Common myeloid progenitor, CD34-positive (primary cell): ENCODE measurements around the gene ATP4B.

ENCODE experiments used
- CTCF ChIA-PET: fragments of 350-600 bp; sonication (Branson Sonifier 250); formaldehyde crosslinking; loops from one replicate; lab custom pipeline; 2021; ENCODE audit warnings: antibody characterized with exemption; lab: Charles Lee
- POLR2A ChIA-PET: fragments of 350-600 bp; sonication (Branson Sonifier 250); formaldehyde crosslinking; loops from one replicate; lab custom pipeline; 2021; ENCODE audit warnings: antibody characterized with exemption; lab: Charles Lee
- DNase-seq, 3 donors: peaks; one replicate each; pipeline versions ENCODE4 v3.0.0 to v3.0.0-alpha.2; 2013
- H3K27ac ChIP-seq, 2 experiments: 1 replicate in 1 of 2; 2 replicates in 1 of 2; pipeline ENCODE4 v1.7.0; 2013; ENCODE audit warnings: inconsistent platforms in 2 of 2, low read length in 2 of 2, mild to moderate bottlenecking in 2 of 2, low read depth in 1 of 2, moderate library complexity in 1 of 2; ENCODE audit not compliant: severe bottlenecking in 2 of 2, insufficient read depth in 1 of 2, poor library complexity in 1 of 2
- H3K27me3 ChIP-seq, 5 experiments: replicated peaks in 2 of 5; 1 replicate in 3 of 5; 2 replicates in 2 of 5; pipeline versions ENCODE4 v1.6.1 to v1.7.0; 2013; ENCODE audit warnings: low read length in 4 of 5, mild to moderate bottlenecking in 2 of 5, moderate library complexity in 2 of 5, inconsistent platforms in 1 of 5; ENCODE audit not compliant: insufficient read depth in 5 of 5, control insufficient read depth in 4 of 5
- H3K36me3 ChIP-seq, 4 experiments: 1 replicate in 2 of 4; 2 replicates in 2 of 4; pipeline versions ENCODE4 v1.6.1 to v1.7.0; 2013; ENCODE audit warnings: low read length in 3 of 4, control low read depth in 1 of 4, mild to moderate bottlenecking in 1 of 4; ENCODE audit not compliant: control insufficient read depth in 4 of 4, insufficient read depth in 4 of 4
- H3K4me1 ChIP-seq, 4 experiments: 1 replicate in 3 of 4; 2 replicates in 1 of 4; pipeline versions ENCODE4 v1.6.1 to v1.7.1; 2013; ENCODE audit warnings: low read length in 3 of 4, mild to moderate bottlenecking in 3 of 4, control low read depth in 1 of 4, inconsistent platforms in 1 of 4, moderate library complexity in 1 of 4; ENCODE audit not compliant: control insufficient read depth in 4 of 4, insufficient read depth in 4 of 4; ENCODE audit errors: control extremely low read depth in 1 of 4
- H3K4me3 ChIP-seq, 7 experiments: 1 replicate in 4 of 7; 2 replicates in 3 of 7; pipeline versions ENCODE4 v1.5.1 to v1.7.0; 2013; ENCODE audit warnings: mild to moderate bottlenecking in 7 of 7, low read length in 6 of 7, moderate library complexity in 6 of 7, inconsistent platforms in 2 of 7, low read depth in 2 of 7, control low read depth in 1 of 7; ENCODE audit not compliant: insufficient read depth in 4 of 7, control insufficient read depth in 1 of 7; ENCODE audit errors: extremely low read depth in 1 of 7
- H3K9me3 ChIP-seq, 5 experiments: 1 replicate in 4 of 5; 2 replicates in 1 of 5; pipeline versions ENCODE4 v1.6.1 to v1.7.1; 2013; ENCODE audit warnings: low read length in 4 of 5, mild to moderate bottlenecking in 2 of 5, inconsistent platforms in 1 of 5, low read depth in 1 of 5, moderate library complexity in 1 of 5; ENCODE audit not compliant: control insufficient read depth in 4 of 5, insufficient read depth in 2 of 5; ENCODE audit errors: control extremely low read depth in 1 of 5
- WGBS: methylation state at CpG from one replicate; pipeline ENCODE4 v1.1.5; 2013; ENCODE audit not compliant: insufficient coverage; 5-methylcytosine and 5-hydroxymethylcytosine counted together

The ATP4B gene

DNA sequence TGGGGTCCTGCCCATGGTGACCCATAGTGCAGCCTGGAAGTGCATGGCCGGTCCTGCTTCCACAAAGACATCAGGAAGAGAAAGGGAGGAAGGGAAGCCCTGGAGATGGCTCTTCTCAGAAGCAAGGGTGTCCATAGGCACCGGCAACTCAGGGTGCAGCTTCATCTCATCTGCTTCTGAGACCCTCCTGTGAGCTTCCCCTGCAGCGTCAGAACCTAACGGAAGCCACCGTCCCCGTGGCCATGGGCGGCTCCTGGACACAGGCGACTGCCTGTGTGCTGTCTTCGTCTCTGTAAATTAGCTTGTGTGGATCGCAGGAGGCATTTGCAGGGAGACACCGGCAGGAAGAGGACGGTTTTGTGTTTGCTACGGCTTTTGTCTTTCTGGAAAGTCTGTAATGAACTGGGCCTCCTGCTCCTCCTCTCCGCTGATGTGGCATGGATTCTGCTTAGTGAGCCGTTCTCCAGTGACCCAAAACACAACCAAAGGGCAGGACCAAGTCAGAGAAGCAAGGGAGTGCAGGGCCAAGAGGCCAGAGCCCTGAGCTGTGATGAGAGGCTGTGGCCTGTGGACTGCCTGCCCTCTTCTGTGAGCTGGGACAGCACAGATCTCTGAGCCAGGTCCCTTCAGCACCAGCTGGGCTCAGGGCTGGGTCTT, 2.5 kb downstream of the ATP4B start:
- POLR2A ChIA-PET: no interaction called here
- Histone ChIP-seq H3K9me3 (no peaks in the 10 kb centered on the region), H3K27me3 (no peaks in the 10 kb centered on the region), H3K36me3 (no peaks in the 10 kb centered on the region), H3K4me1 (peaks cover 0 to 7% (median 0%) of the 10 kb centered on the region in 4 experiments), H3K4me3 (no peak overlapping the region), H3K27ac (no peak overlapping the region)
- CTCF ChIA-PET: interaction anchor here (1.2 kb wide), 1 partner anchor 11 kb away, joined by 3 read pairs; no protein-coding TSS in a partner anchor
- no peak for DNase-seq
- whole genome bisulfite sequencing: 92% methylated on average over 15 of the region's 15 CpGs

DNA sequence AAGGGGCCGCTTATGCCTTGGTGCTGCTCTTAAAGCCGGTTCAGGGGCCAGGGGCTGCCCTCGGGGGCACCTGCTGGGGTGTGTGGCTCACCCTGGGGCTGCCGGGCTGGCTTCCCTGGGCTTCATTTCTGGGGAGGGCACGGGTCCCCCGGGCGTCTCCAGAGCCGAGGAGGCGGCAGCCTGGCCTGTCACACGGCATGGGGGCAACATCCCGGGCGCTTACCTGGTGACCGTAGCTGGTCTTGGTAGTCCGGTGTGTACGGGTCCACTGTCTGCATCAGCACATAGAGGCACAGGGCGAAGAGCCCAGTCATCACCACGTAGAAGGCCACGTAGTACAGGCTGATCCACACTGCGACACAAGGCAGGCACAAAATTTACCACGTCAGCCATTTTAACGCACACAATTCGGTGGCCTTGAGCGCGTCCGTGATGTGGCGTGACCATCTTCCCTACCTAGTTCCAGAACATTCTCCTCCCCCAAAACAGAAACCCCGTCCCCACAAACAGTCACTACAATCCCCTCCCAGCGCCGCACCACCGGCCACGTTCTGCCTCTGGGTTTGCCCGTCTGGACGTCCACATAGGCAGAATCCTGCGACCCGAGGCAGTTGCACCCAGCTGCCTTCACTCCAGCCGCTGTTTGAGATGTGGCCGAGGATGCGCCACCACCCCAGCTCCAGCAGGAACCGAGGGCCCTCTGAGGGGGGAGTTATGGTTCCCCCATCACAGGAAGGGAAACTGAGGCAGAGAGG, 3.2 kb downstream of the ATP4B start:
- Histone ChIP-seq H3K4me3 (no peak overlapping the region), H3K36me3 (no peaks in the 10 kb centered on the region), H3K27me3 (no peaks in the 10 kb centered on the region), H3K27ac (no peak overlapping the region), H3K4me1 (peaks cover 0 to 7% (median 0%) of the 10 kb centered on the region in 4 experiments), H3K9me3 (no peaks in the 10 kb centered on the region)
- no peak for DNase-seq
- WGBS: 92% methylated on average over 38 of the region's 39 CpGs
- ChIA-PET CTCF (interaction anchor here (1.2 kb wide), 1 partner anchor 11 kb away, joined by 3 read pairs; no protein-coding TSS in a partner anchor), POLR2A (no interaction called here)

DNA sequence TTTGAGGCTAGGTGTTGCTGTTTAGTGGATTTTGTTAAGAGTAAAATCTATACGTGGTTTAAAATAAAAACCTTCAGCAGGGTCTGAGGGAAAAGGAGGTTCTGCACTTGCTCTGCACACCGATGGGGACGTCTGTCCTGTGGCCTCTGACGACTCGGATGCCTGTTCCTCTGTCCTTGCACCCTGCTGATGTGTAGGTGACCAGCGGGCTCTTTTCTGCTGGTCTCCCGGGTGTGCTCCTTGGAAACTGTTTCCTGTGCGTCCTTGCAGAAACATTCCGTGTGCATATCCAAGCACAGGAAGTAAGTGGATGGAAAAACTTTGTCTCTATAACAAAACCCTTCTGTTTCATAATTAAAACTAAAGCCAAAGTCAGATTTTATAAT, 3.8 kb downstream of the ATP4B start:
- no peak for DNase-seq
- H3K4me3 ChIP-seq: no peak overlapping the region
- peaks cover 0 to 7% (median 0%) of the 10 kb centered on the region in 4 experiments for H3K4me1 ChIP-seq
- ChIA-PET CTCF (interaction anchor here (0.6 kb wide), 1 partner anchor 11 kb away, joined by 3 read pairs; no protein-coding TSS in a partner anchor), POLR2A (no interaction called here)
- no peaks in the 10 kb centered on the region for H3K27me3 ChIP-seq
- no peaks in the 10 kb centered on the region for H3K36me3 ChIP-seq
- no peak overlapping the region for H3K27ac ChIP-seq
- no peaks in the 10 kb centered on the region for H3K9me3 ChIP-seq
- WGBS: 80% methylated on average over 6 of the region's 9 CpGs

DNA sequence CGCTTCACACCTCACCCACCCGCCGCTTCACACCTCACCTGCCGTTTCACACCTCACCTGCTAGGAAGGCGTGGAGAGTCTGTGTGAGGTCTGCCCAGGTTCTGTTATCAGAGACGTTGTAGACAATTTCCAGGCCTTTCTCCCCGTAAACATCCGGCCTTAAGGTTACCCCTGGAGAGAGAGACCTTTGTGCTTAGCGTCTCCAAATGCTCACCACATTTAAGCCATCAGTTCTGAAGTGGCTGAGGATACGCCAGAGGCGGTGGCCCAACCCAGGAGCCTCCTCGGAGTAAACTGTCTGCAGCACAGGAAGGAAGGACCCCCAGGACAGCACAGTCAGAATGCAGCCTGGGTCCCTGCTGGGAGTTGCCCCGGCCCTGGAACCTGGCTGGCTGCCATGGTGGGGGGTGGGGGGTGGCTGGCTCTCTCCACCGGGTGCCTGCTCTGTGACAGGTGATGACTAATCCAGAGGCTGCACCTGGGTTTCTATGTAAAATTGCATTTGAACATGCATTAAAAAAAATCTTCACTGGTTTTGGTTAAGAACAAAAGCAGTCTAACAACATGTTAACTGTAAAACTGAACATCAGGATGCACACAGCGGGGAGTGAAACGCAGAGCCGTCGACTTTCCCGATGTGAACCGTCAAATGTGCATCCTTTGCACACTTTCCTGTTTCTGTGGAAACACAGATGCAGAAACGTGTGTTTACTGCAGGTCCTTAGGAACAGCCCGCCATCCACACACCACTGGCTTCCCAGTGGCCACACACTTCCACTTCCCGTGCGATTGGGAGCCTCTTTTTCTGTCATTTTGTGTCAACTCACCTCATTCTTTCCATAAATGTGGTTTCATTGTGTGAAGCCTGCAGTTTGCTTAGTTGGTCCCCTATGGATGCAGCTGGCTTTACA, 4.5 kb downstream of the ATP4B start:
- Histone ChIP-seq H3K27ac (no peak overlapping the region), H3K9me3 (no peaks in the 10 kb centered on the region), H3K4me3 (no peak overlapping the region), H3K36me3 (no peaks in the 10 kb centered on the region), H3K27me3 (no peaks in the 10 kb centered on the region), H3K4me1 (peaks cover 0 to 7% (median 0%) of the 10 kb centered on the region in 4 experiments)
- 75% methylated on average over 20 of the region's 24 CpGs for WGBS
- ChIA-PET CTCF (interaction anchor here (0.6 kb wide), 1 partner anchor 12 kb away, joined by 3 read pairs; no protein-coding TSS in a partner anchor), POLR2A (no interaction called here)
- DNase-seq: peak in 1 of 3 donors; percentile 46

DNA sequence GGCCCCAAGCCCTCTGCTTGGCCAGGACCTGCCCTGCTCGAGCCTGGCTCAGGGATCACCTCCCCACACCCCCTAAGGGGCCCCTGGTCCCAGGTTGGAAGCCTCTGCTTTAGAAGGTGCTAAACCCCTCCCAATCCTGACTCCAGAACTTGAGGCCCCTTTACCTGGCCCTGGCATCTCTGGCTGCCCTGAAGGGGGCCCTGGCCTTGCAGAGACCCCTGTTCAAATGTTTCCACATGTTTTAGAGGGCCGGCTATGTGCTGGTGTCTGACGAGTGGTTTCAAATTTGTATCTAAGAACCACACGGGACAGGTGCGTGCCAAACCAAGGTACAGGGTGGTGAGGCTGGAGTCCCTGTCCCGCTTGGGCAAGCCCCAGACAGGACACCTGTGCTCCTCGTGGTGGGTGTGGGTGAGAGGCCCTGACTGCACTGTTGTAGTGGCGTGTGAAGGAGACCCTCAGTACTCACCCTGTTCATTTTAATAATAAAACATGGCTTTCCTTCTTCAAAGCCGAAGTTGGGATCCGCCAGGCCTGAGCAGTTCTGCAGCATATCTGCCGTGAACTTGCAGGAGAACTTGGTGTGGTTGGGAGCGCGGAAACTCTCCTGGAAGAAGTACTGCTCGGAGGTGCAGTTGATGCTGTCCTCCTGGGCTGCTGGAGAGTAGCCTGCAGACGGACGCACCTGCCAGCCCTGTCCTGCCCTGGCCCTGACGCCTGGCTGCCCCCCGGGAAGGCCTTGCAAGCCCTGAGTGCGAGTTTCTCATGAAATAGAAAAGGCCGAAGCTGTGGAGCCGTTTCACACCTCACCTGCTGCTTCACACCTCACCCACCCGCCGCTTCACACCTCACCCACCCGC, 5.4 kb downstream of the ATP4B start:
- H3K4me3 ChIP-seq: no peak overlapping the region
- no peak for DNase-seq
- 97% methylated on average over 17 of the region's 24 CpGs for WGBS
- no peak overlapping the region for H3K27ac ChIP-seq
- no peaks in the 10 kb centered on the region for H3K9me3 ChIP-seq
- H3K4me1 ChIP-seq: peaks cover 0 to 9% (median under 1%) of the 10 kb centered on the region in 4 experiments
- ChIA-PET POLR2A (no interaction called here), CTCF (interaction anchor here (1.2 kb wide), 1 partner anchor 8 kb away, joined by 3 read pairs; no protein-coding TSS in a partner anchor)
- H3K27me3 ChIP-seq: no peaks in the 10 kb centered on the region
- no peaks in the 10 kb centered on the region for H3K36me3 ChIP-seq
